ENCODE results near the gene TOGARAM2. TPM values are rescaled to one million over a fixed set of nuclear protein-coding genes. Genes with fewer than 3 reads are reported as not detected.

TOGARAM2 gene
- total and polyA plus RNA-seq, 2 of the 8 experiments (the other 6 are each of a cell fraction or from before 2014, with no cell fraction given): 0.42 to 1.4 TPM

DNA sequence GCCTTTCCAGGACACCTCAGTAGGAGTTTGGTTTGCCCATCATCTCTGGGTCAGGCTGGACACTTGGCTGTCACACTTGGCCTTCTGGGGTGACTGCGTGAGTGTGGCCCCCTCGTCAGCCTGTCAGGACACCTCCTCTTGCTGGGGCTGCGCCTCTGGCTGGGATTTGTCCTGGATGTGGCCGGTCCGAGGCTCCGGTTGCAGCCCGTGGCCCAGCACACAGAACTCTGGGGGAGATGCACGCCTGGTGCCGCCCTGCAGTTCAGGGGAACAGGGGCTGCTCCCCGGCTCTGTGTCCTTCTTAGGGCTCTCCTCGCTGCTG is 83.6 kb downstream of the TOGARAM2 start:
- WGBS, 2 experiments (ENCODE audit: extremely low coverage in 1 of 2, insufficient coverage in 1 of 2, insufficient read length in 1 of 2, insufficient replicate concordance in 2 of 2, low coverage in 1 of 2, low lambda C conversion rate in 2 of 2, missing lambda C conversion rate in 1 of 2): 79% methylated on average over 11 of the region's 11 CpGs; no CpG with 5 or more reads in 1 of the 2 experiments
- Histone ChIP-seq H3K56ac (replicated peaks; ENCODE audit: insufficient read length, low read depth, low read length) (no peak overlapping the region), H4K5ac (ENCODE audit: insufficient read length, low read depth, low read length) (no peak overlapping the region), H3K27me3 (replicated peaks in 1 of 4; ENCODE audit: control insufficient read depth in 3 of 4, extremely low read depth in 1 of 4, insufficient read depth in 3 of 4, low read length in 3 of 4) (no peaks in the 10 kb centered on the region), H3K4me2 (ENCODE audit: insufficient read depth in 1 of 2, low read depth in 2 of 2, low read length in 2 of 2) (no peak overlapping the region), H2AFZ (ENCODE audit: low read length) (no peak overlapping the region), H2BK15ac (ENCODE audit: low read length) (no peak overlapping the region), H3K4me3 (ENCODE audit: extremely low read depth in 1 of 4, insufficient read depth in 2 of 4, low read depth in 3 of 4, low read length in 4 of 4) (no peak overlapping the region), H3K23me2 (ENCODE audit: low read depth, low read length) (no peaks in the 10 kb centered on the region), H4K91ac (replicated peaks; ENCODE audit: insufficient read length, low read length) (no peak overlapping the region), H2BK5ac (ENCODE audit: low read depth, low read length) (no peak overlapping the region), H2AK5ac (ENCODE audit: low read depth, low read length) (no peak overlapping the region), H3K4ac (replicated peaks; ENCODE audit: insufficient read length, low read depth, low read length) (no peak overlapping the region), H3K9me3 (ENCODE audit: insufficient read depth in 2 of 2, low read depth in 1 of 2, low read length in 1 of 2) (no peaks in the 10 kb centered on the region), H3K79me2 (ENCODE audit: control insufficient read depth in 1 of 2, insufficient read depth in 2 of 2, low read length in 2 of 2) (no peaks in the 10 kb centered on the region), H3K18ac (ENCODE audit: extremely low read depth, low read length) (no peak overlapping the region), H2BK120ac (replicated peaks; ENCODE audit: low read depth, low read length) (no peak overlapping the region), H4K20me1 (replicated peaks in 1 of 2; ENCODE audit: control insufficient read depth in 1 of 2, insufficient read depth in 2 of 2, low read length in 2 of 2) (no peaks in the 10 kb centered on the region), H3K79me1 (ENCODE audit: low read depth, low read length) (no peaks in the 10 kb centered on the region), H3K9ac (replicated peaks in 1 of 4; ENCODE audit: extremely low read depth in 1 of 4, low read depth in 3 of 4, low read length in 3 of 4) (peak overlapping the region in 1 of 4 experiments; percentile 11; a peak in 1 of 7 replicates), H3K14ac (ENCODE audit: insufficient read length) (no peak overlapping the region), H2BK12ac (ENCODE audit: low read depth, low read length) (no peak overlapping the region), H4K8ac (ENCODE audit: extremely low read depth, insufficient read depth, low read length) (no peak overlapping the region; the same call in 1 of the 2 replicates), H3K4me1 (replicated peaks in 1 of 4; ENCODE audit: control insufficient read depth in 3 of 4, insufficient read depth in 4 of 4, low read length in 3 of 4) (peaks cover 1 to 13% (median 5%) of the 10 kb centered on the region in 4 experiments), H3K27ac (ENCODE audit: low read depth, low read length) (no peak overlapping the region), H2BK20ac (ENCODE audit: low read length) (no peak overlapping the region), H3K23ac (ENCODE audit: insufficient read length) (no peak overlapping the region), H3K36me3 (ENCODE audit: control insufficient read depth in 2 of 4, insufficient read depth in 4 of 4, low read length in 3 of 4) (no peaks in the 10 kb centered on the region)
- ChIA-PET CTCF (ENCODE audit: partially characterized antibody) (interaction anchor here (1.7 kb wide), 1 partner anchor 119 kb away, joined by 3 read pairs; no protein-coding TSS in a partner anchor), POLR2A (ENCODE audit: partially characterized antibody) (no interaction called here)
- no peak for FAIRE-seq
- no peak for DNase-seq (ENCODE audit: low read depth in 1 of 2, low spot score in 2 of 2)
- TF ChIP-seq CBX5 (IDR thresholded peaks at IDR 0.05; ENCODE audit: low read depth, low read length) (no peak), HDAC6 (IDR thresholded peaks at IDR 0.05; ENCODE audit: low read depth, low read length) (no peak), CHD2 (IDR thresholded peaks at IDR 0.05; ENCODE audit: low read length) (no peak), POLR2A (IDR thresholded peaks at IDR 0.05; ENCODE audit: control extremely low read depth in 1 of 2, low read depth in 2 of 2, low read length in 2 of 2) (no peak), HDAC2 (IDR thresholded peaks at IDR 0.05; ENCODE audit: borderline replicate concordance in 1 of 2, low read depth in 2 of 2, low read length in 2 of 2) (no peak), NANOG (IDR thresholded peaks at IDR 0.05; ENCODE audit: insufficient read depth, low read depth, low read length, poor library complexity, severe bottlenecking) (no peak), TAF7 (optimal IDR thresholded peaks at IDR 0.05; ENCODE audit: borderline replicate concordance, low read depth, low read length) (no peak), KDM5A (IDR thresholded peaks at IDR 0.05; ENCODE audit: low read length) (no peak), FOSL1 (IDR thresholded peaks at IDR 0.05; ENCODE audit: insufficient read depth, low read depth, low read length) (no peak), NRF1 (IDR thresholded peaks at IDR 0.05; ENCODE audit: low read depth, low read length) (no peak), MAFK (IDR thresholded peaks at IDR 0.05; ENCODE audit: low read depth, low read length) (no peak)
- TF ChIP-seq, protein P1, sequence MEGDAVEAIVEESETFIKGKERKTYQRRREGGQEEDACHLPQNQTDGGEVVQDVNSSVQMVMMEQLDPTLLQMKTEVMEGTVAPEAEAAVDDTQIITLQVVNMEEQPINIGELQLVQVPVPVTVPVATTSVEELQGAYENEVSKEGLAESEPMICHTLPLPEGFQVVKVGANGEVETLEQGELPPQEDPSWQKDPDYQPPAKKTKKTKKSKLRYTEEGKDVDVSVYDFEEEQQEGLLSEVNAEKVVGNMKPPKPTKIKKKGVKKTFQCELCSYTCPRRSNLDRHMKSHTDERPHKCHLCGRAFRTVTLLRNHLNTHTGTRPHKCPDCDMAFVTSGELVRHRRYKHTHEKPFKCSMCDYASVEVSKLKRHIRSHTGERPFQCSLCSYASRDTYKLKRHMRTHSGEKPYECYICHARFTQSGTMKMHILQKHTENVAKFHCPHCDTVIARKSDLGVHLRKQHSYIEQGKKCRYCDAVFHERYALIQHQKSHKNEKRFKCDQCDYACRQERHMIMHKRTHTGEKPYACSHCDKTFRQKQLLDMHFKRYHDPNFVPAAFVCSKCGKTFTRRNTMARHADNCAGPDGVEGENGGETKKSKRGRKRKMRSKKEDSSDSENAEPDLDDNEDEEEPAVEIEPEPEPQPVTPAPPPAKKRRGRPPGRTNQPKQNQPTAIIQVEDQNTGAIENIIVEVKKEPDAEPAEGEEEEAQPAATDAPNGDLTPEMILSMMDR (IDR thresholded peaks at IDR 0.05; ENCODE audit: control extremely low read depth in 1 of 3, insufficient read depth in 1 of 3, low read depth in 1 of 3, low read length in 3 of 3): no peak

Measured in H1 (cell line).